NCI-H2081 (cell line): Measurements from ENCODE around the gene GRM2.

ENCODE experiments used
- DNase-seq, 2 experiments: peaks; one replicate each; lab custom pipeline; 2025; lab: John Stamatoyannopoulos, UW

GRM2 gene

DNA sequence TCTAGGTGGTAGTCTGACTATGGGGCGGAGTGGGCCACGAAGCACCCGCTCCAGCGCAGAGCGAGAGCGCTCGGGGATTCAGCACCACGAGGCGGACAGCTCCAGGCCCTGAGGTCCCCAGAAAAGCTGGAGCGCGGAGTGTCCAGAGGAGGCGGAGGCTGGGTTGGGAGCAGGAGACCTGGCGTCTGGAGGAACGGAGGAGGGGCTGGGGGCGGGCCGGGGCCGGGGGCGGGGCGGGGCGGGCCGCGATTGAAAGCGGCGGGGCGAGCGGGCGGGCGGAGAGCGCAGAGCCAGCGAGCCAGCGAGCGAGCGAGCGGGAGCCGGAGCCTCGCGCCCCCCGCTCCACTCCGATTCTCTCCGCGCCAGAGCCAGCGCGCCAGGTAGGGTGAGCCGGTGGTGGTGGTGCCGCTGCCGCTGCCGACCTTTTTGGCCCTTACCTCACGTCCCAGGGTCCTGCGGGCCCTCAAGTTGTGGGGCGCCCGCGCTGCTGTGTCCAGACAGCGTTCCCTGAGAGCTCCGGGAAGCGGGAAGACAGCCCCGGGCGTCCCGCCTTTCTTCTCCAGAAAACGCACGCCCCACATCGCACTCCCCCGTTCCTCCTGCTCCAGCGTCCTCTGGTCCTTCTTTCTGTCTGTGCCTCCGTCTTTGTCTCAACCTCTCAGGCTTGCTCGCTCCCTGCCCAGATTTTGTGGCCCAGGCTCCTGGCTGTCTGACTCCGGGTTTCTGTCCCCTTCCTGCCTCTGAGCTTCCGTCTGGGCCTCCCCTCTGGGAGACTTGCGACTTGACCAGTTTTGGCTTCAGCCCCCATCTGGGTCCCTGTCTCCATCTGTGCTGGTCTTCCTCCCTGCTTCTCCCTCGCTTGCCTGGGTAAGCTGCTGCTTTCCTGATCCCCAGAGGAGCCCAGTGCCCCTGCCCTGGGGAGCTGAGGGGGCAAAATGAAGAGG is at the start of gene GRM2:
GRM2 (plus strand) TSS at position 281 of the 944 bp plus-strand sequence. CDS start 1,916 bp downstream, outside the sequence.
- peak; percentile 32 to 39 for DNase-seq

DNA sequence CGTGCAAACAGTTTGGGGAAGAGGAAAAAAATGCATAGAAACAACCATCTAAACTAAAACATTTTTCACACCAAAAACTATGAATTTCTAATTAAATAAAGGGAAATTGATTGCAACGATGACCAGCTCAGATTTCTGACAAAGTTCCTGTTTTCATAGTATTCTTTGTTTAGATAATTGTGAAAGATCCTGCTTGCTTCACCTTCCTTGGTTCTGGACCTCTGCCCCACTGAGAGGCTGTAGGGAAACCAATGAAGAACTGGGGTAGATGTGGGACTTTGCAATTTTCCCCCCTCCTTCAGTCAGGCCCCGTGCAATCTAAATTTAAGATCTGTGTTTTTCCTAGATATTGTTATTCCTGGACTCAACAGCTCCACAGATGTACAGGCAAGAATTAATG is 49.6 kb upstream of the GRM2 start:
- no peak for DNase-seq

DNA sequence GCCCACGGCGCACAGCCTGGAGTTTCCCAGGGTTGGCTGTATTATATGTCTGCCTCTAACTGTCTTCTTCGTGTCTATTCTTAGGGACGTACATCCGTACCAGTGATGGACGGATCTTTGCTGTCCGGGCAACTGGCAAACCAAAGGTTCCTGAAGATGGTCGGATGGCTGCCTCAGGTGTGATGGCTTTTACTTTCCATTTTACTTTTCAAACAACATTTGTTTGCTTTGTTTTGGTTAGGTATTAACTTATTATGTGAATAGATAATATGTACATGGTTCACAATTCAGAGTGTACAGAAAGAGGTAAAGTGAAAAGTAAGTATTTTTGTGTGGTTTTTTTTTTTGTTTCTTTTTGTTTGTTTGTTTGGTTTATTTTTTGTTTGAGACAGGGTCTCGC is 46.9 kb upstream of the GRM2 start:
- no peak for DNase-seq

DNA sequence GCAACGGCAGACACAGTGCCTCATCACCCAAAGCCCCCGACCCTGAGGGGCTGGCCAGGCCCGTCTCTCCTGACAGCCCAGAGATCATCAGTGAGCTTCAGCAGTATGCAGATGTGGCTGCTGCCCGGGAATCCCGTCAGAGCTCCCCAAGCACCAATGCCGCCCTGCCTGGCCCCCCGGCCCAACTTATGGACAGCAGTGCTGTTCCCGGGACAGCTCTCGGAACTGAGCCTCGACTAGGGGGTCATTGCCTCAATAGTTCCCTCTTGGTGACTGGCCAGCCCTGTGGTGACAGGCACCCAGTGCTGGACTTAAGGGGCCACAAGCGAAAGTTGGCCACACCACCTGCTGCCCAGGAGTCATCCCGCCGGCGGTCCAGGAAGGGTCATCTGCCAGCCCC is 44.4 kb upstream of the GRM2 start:
- no peak for DNase-seq

DNA sequence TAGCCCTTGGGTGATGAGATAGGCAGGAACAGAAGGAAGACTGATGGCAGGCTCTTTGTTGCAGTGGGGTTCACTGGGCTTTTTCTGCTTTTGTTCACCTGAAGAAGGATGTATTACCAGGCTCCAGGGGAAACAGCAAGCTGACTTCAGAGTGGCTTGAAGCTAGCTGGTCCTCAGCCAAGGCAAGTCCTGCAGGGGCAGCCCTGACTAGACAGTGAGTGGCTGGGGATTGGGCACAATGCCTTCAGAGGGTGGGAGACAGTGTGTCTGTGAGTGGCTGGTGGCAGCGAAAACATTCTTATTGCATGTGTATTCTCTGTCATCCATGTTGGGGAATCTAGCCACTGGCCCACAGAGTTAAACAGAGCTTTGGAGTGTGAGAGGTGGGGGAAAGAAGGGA is 38.1 kb upstream of the GRM2 start:
- no peak for DNase-seq

DNA sequence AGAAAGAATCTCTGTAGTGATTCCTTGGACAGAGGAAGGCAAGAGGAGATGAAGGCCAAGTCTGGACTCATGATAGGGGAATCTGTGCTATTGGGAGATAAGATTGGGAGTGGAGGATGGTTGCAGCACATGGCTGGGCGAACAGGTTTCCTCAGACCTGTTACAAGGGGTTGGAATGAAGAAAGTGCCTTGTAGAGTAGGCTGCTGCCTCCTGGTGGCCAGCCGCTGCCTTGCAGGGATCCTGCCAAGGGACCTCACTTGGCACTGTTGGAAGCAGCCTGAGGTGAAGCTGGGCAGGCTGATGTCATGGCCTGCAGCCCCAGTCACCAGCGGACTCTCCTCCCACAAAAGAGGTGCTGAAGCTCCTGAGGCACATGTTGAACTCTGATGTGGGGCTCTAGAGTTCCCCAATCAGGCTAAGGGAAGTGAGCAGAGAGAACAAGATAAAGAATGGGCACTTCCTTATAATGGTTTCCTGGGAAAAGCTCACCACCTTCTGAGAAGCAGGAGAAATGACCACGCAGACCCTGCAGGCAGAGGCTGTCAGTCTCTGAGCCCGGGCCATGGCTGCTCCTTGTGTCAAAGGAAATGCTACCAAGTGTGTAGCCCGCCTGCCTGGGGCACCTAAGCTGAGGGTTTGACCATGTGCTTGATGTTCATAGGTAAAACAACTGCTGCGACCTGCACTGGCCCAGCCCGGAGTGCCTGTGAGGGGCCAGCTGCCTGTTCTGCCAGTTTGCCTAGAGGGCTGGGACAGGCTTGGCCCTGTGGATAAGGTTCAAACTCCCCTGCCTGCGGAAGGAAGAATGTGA is 37.4 kb upstream of the GRM2 start:
- peak; percentile 63 to 68 for DNase-seq

DNA sequence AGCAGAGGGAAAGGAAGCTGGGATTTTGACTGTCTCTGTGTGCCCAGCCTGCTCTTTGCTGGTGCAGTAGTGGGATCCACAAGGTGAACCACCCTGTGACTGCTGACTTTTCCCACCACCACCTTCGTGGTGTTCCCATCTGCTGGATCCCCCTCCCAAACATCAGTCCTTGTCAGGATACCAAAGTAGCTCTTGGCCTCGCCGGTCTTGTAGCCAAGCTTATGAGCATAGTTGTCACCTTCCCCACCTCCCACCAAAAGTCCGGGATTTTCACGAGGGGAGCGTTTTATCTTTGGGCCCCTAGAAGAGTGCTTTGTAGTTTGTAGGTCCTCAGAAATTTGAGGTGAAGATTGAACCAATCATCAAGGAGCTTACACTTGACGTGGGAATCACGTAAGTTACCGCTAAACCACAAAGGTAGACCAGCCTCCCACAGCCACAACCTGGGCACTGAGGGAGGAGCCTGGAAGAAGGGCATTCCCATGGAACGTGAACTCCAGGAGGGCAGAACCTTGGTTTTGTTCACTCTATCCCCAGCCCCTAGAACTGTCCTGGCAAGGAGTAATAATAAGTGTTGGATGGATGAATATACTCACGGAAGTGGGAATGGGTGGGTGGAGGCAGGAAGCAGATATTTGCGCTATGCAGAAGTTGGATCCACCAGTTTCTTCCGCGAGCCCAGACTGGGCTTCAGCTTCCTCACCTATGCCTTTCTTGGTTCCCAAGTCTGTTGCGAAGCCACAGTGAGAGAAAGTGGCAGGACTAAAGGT is 36.6 kb upstream of the GRM2 start:
- DNase-seq: no peak

DNA sequence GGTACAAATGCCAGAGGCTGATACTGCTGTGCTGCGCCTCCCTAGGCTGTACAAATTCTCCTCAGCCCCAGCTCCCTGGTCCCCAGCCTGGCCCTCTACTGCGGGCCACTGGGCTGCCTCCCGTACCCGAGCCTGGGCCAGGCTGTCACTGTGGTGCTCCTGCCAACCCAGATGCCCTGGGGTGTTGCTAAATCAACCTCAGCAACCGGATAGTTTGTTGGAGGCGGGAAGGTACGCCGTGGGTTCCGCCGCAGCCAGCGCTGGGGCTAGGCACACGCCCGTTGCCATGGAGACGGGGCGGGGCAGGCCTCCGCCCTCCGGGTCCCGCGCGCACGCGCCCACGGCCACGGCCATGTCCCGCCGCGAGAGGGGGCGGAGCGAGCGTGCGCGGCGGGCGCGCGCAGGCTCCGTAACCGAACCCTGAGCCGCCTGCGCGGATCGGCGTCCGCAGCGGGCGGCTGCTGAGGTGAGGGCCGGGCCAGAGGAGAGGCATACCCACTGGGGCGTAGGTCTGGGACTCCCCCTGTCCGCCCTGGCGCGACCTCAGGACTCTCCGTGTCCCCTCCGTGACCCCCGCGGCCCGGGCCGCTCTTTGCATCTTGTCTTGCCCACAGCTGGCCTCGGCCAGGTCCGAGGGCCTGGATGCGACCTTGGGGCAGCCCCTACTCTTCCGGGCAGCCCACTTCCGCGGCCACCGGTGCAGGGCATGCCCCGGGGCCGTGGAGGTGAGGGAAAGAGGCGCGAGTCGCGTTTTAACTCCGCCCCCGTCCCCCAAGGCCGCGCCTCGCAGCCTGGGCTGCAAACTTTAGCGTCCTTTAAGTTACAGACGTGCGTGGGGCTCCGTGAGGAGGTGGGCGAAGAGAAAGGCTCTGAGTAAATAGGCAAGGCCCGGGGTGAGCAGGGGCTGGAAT is 35.8 kb upstream of the GRM2 start, which contains the start of gene TEX264:
TEX264 (plus strand) TSS at position 430 of the 911 bp plus-strand sequence. CDS start 3,053 bp downstream, outside the sequence.
- DNase-seq: peak; percentile 84 to 87

DNA sequence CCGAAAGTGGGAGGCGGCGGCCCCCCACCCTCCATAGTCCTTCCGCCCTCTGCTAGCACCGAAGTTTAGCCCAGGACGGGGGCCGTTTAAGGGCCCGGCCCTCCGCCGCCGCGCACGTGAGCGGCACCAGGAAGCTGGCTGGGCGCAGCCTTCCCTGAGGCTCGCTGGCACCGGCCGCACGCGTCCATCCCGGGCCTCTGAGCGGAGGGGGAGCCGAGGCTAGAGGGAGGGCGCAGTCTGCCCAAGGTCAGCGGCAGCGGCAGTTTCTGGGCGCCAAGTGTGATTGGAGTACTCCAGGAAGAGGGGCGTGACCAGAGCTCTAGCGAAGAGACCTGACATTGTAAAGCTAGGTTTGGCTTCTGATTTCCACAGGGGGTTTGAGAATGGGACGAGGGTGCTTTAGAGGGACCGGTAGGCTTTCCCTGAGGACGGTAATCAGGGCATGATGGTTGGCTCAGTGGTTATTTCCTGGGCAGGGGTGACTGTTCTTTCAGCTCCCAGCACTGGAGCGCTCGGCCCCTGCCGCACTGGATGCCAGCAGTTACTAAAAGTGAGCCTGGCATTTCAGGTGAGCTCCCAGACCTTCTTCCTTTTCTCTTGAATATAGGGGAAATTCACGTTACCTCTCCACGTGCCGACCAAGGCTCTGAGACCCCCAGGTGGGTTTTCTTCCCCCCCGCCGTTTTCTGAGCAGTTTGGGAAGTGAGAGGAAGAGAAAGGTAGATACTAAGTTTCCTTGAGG is 35.0 kb upstream of the GRM2 start:
- DNase-seq: peak; percentile 39 to 55

DNA sequence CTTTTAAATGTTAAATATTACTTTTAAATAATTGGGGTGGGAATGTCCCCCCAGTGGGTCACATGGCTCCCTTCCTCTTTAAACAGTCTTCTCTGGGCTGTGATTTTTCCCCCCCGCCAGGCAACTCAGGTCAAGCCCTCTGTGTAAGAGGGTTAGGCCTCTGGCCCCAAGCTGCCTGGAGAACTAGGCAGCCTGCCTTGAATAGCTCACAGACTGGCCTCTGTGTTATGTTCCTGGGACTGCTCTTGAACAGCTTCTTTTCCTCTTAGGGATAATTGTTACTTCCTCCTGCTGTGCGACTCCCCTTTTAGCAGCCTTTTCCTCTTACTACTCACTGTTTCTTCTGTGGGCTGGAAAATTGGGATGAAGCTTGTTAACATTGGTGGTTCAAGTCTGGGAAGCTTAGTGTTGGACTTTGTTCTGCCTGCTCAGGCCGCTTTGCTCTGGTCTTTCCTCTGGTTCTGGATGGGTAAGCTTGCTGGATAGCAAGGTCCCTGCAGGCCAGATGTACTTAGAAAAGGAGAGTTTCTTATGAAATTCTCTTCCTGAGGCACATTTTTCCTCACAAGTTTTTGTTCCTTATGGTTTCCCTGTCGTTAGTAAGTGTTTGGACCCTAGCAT is 33.6 kb upstream of the GRM2 start:
- DNase-seq: no peak

DNA sequence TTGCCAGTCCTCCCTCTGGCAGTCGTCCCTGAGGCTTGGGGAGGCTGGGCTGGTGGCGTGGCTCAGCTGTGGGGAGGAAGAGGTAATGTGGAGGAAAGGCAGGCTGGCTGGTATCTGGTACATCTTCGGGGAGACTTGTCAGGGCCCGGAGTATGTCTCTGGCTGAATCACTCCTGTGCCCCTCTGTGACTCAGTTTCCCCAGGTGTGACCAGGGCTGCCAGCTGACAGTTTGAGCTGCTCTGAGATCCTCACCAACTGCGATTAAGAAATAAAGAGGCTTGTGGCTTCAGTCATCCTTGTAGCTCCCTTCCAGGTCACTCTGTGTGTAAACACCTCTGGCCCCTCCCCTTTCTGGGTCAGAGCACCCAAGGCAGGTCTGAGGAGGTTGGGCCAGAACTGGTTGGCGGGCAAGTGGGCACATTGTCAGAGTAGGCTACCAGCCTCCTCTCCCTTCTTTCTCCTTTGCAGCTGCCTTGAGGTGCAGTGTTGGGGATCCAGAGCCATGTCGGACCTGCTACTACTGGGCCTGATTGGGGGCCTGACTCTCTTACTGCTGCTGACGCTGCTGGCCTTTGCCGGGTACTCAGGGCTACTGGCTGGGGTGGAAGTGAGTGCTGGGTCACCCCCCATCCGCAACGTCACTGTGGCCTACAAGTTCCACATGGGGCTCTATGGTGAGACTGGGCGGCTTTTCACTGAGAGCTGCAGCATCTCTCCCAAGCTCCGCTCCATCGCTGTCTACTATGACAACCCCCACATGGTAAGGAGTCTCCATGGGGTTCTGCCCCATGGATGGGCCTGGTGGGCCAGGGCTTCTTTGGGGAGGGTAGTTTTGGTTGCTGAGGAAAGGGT is 32.8 kb upstream of the GRM2 start:
- no peak for DNase-seq

DNA sequence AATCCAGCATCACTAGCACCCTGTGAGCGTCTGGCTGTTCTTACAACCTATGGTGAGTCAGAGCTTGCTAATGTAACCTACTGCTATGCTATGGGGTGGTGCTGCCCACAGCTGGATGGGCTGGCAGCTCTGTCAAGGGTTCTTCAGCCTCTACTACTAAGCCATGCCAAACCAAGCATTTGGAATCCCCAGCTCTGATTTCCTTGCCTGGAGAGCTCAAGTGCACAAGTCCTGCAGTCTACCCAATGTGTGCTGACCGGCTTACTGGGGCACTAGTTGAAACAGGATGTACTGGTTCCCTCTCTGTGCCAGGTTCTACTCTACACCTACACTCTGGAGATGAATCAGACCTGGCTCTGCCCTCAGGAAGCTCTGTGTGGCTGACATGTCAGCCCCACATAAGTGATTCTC is 31.7 kb upstream of the GRM2 start:
- DNase-seq: no peak

DNA sequence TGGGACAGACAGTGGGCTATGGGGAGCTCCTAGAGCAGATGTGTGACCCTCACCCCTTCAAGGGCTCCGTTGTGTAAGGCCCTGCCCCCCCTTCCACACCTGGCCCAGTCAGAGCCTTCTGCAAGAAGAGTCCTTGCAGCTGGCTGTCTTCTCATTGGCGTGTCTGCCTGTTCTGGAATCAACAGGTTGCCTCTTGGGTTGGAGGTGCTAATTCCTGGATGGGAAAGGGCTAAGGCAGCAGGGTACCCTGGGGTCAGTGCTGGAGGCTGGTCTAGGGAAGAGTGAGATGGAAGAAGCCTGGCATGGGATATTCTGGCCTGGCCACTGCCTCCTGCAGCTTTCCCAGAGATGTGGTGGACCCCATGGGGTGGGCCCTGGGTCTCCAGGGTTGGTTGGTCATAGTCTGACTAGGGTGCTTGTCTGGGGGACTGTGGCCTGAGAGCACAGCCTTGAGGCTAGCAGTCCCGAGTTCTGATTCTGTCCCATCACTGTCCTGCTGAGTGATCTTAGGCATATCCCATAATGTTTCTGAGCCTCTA is 30.7 kb upstream of the GRM2 start:
- DNase-seq: no peak

DNA sequence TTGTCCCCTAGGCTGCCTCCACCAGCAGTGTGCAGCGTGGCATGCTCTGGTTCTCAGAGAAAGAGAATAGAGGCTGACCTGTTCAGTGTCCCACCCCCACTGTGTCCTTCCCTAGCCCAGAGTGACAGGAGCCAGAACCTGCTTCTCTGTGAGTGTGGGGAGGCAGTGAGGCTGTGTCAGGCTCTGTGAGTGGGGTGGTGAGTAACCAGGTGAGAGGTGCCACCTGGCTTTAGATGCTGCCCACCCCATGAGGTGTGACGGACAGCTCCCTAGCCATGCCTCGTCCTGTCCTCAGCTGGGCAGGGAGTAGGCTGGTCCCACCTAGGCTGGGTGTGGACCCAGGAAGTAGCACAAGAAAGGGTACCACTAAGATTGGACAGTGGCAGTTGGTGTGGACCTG is 29.5 kb upstream of the GRM2 start:
- no peak for DNase-seq

DNA sequence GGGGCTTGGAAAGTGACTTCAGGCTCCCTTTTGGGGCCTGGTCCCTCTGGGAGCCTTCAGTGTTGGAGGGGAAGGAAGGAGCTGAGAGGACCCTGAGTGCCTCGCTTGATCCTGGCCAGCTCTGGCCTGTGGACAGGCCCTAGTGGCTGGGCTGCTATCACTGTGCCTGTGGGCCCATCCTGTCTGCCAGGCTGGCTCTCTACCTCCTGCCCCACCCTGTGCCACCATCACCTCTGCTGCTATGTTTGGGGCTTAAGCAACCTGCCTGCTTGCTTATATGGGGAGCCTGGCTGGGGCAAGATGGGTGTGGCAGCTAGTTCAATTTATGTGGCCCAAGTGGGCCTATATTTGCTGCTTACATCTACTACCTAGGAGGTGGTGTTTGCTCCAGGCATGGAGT is 28.7 kb upstream of the GRM2 start:
- no peak for DNase-seq

DNA sequence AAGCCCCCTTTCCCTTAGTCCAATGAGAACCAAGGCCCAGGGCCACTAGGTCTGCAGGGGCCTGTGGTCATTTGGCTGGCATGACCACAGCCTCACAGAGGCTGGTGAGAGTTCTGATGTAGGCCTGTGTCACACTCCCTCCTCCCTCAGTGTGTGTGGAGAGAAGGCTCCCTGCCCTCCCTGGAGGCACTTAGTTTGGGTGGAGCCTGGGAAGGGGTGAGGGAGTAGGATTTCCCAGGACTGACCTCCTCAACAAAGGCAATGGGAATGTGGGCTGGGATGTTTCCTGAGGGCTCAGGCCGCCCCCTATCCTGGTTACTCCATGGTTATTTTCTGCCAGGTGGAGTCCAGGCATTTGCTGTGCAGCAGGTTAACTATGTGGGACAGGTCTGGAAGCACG is 28.2 kb upstream of the GRM2 start:
- no peak for DNase-seq

DNA sequence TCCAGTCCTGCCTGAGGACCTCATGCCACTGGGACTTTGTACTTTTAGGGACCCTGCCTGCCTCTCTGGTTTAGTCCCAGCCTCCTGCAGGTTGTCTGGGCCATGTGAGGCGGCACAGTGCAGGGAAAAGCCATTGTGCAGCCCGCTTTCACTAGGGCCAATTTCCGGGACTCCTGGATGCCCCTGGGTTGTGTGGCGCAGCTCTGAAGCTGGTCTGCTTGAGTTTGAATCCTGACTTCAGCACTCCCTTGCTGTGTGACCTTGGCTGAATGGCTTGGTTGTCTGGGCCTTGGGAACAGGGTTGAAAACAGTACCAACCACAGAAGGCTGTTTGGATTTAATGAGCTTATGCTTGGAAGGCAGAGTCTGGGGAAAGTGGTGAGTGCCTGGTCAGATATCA is 27.6 kb upstream of the GRM2 start:
- no peak for DNase-seq

DNA sequence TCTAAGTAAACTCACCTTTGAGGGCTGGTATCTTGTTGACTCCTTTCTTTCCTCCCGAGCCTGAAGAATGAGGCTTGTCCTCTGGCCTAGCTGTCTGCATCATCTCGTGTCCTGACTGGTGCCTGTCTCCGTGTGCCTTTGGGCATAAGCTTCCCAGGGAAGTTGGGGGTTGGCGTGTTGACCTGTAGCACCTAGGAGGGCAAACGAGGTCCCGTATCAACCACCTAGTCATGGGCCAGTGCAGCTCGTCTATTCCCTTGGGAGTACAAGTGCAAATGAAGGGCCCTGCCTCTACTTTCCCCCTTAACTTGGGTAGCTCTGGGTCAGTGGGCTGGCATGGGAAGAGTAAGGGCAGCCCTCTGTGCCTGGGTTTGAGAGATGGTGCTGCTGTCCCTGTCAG is 27.1 kb upstream of the GRM2 start:
- DNase-seq: no peak

DNA sequence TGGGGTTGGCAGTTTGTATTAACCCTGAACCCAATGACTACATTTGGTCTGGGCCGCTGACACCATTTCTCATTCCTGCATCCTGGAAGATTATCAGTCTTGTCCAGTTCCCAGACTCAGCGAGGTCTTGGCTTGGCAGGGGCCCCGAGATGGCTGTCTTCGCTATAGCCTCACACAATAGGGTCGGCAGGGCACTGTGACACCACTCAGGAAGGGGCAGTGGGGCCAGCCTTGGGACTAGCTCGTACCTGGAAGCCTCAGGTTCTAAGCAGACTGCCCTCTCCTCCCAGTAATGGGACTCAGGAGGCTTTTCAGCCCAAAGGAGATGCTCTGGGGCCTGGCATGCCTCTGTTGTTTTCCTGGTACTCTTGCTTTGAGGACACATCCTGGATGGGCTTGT is 26.7 kb upstream of the GRM2 start:
- DNase-seq: no peak
